AG09309 (cell line): ENCODE measurements around the gene CDCA7L.

ENCODE experiments used
- DNase-seq: peaks from one replicate; pipeline ENCODE4 v3.0.0-alpha.2; 2010; ENCODE audit warnings: low read depth
- H3K4me3 ChIP-seq: 2 replicates; pipeline ENCODE4 v1.5.1; 2011; ENCODE audit warnings: mild to moderate bottlenecking, low read depth, low read length, moderate library complexity; ENCODE audit not compliant: control insufficient read depth
- TF ChIP-seq, protein P1 (sequence below): IDR thresholded peaks from 2 replicates; pipeline ENCODE4 v1.5.1; 2011; ENCODE audit warnings: mild to moderate bottlenecking, low read depth, low read length, inconsistent platforms; ENCODE audit not compliant: insufficient read depth, control insufficient read depth; ENCODE audit errors: missing control alignments

Gene CDCA7L, protein sequence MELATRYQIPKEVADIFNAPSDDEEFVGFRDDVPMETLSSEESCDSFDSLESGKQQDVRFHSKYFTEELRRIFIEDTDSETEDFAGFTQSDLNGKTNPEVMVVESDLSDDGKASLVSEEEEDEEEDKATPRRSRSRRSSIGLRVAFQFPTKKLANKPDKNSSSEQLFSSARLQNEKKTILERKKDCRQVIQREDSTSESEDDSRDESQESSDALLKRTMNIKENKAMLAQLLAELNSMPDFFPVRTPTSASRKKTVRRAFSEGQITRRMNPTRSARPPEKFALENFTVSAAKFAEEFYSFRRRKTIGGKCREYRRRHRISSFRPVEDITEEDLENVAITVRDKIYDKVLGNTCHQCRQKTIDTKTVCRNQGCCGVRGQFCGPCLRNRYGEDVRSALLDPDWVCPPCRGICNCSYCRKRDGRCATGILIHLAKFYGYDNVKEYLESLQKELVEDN

DNA sequence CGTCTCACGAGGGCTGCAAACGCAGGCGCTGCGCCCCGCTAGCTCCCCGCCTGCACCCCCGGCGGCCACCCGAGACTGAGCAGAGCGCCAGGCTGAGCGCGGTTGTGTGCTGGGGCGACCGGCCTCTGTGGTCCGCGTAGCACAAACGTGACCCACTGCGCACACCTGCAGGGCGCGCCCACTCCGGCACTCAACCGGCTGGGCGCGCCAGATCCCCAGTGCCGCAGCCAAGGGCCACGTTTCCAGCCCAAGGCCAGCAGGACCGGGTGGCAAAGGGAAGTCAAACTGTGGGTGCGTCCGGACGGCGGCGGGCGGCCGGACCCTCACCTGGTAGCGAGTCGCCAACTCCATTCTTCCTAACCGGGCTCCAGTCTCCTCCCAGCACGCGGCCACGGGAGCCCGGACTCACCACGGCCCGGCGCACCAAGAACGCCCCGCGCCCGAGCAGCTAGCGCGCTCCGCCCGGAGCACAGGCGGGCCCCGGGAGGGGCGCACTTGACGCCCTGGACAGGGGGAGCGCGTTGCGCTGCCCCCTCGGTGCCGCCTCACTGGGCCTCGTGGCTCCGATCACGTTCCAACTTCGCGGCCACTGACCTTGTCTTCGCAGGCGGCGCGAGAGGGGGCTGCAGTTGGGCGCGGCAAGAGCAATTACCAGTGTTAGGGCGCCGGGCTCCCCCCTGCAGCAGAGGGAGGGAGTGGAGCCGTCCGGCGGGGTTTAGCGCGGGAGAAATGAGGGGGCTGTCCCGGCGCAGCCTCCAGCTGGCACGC, at the start of gene CDCA7L:
Gene CDCA7L (minus strand): TSS at position 446 of the 768 bp plus-strand sequence. CDS start 95 bp downstream, at position 351.
- peak within 1 kb of the TSS; percentile 86 for H3K4me3 ChIP-seq
- TF ChIP-seq, protein P1, sequence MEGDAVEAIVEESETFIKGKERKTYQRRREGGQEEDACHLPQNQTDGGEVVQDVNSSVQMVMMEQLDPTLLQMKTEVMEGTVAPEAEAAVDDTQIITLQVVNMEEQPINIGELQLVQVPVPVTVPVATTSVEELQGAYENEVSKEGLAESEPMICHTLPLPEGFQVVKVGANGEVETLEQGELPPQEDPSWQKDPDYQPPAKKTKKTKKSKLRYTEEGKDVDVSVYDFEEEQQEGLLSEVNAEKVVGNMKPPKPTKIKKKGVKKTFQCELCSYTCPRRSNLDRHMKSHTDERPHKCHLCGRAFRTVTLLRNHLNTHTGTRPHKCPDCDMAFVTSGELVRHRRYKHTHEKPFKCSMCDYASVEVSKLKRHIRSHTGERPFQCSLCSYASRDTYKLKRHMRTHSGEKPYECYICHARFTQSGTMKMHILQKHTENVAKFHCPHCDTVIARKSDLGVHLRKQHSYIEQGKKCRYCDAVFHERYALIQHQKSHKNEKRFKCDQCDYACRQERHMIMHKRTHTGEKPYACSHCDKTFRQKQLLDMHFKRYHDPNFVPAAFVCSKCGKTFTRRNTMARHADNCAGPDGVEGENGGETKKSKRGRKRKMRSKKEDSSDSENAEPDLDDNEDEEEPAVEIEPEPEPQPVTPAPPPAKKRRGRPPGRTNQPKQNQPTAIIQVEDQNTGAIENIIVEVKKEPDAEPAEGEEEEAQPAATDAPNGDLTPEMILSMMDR: no peak
- DNase-seq: no peak

DNA sequence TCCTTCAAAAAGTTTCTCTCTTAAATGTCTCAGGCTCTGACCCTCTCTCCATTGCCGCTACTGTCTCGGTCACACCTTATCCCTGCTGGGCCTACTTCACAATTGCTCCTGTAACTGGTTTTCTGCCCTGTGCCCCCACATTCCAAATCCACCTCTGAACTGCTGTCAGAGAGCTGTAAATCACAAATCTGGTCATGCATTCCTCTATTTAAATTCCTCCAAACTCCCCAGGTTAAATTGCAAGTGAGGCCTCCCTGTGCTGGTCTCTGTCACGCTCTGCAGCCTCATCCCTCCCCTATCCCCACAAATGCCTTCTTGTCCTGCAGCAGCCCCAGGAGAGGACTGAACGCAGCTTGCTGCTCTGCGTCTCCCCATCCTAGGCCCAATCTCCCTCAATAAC, 40.4 kb upstream of the CDCA7L start:
- DNase-seq: no peak
- TF ChIP-seq, protein P1: no peak
- no peak overlapping the region for H3K4me3 ChIP-seq

DNA sequence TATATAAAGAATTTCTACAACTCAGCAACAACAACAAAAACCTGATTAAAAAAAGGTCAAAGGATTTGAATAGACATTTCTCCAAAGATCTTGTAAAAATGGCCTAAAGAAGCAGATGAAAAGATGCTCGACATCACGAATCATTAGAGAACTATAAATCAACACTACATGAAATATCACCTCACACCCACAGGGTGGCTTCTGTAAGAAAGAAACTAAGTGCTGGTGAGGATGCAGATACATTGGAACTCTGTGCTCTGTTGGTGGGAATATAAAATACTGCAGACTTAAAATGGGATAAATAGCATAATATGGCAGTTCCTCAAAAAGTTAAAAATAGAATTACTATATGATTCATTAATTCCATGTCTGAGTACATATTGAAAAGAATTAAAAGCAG, 38.3 kb upstream of the CDCA7L start:
- no peak overlapping the region for H3K4me3 ChIP-seq
- no peak for DNase-seq
- TF ChIP-seq, protein P1: no peak

DNA sequence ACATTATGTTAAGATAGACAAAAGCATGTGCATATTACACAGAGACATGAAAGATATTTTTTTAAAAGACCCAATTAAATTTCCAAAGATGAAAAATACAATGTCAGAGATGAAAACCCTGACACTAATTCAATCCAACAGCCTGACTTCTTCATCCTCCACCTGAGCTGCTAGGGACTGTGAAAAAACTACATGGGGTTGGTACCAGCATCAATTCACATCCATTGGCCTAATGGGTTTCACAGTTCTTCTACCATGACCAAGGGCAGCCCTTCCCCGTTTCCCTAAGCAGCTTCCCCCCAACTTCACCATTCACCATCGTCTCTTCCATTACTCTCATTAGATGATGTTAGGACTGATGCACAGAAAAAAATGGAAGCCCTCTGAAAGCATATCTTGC, 37.4 kb upstream of the CDCA7L start:
- TF ChIP-seq, protein P1: no peak
- H3K4me3 ChIP-seq: no peak overlapping the region
- no peak for DNase-seq

DNA sequence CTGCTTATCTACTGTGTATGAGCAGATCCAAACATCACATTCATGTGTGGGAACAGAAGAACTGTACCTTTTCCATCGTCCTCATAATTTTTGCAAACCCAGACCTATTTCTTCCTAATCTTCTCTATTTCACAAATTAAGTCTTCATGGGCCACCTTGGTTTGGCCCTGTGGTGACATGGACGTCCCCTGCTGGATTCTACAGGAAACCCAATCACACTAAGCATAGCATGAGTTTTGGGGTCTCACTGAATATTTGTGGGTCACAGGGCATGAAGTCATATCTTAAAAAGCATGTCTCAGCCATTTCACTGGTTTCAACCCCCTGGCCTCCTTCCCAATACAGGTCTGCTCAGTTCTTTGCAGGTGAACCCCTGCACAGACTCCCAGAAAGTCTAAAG, 35.8 kb upstream of the CDCA7L start:
- H3K4me3 ChIP-seq: no peak overlapping the region
- no peak for DNase-seq
- TF ChIP-seq, protein P1: no peak

DNA sequence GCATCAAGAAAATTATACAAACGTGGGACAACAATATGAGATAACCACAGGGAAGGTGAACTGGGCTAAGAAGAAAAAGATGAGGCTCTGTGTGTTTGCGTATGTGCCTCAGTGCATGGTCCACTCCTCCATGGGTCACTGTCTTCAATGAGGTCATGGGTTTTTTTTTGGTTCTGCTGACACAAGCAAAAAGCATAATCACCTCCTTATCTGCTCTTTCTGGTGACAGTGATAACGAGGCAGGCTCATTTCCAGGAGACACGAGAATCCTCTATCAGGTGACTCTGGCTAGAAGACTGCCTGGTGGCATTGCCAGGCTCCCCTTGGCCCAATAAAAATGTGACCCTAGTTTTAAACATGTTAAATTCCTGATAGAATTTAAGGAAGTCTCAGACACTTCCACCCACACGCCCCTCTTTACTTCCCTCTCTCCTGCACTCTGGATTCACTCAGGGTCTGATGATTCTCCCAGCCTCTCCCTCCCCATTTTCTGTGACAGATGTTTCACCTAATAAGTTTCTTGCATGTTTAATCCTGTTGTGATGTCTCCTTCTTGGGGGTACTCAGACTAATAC, 35.3 kb upstream of the CDCA7L start:
- TF ChIP-seq, protein P1: no peak
- DNase-seq: no peak
- no peak overlapping the region for H3K4me3 ChIP-seq
